Vagina (tissue), 2 donors: ENCODE data around the gene NFIA.

Experiments used
- POLR2A ChIP-seq, 2 donors: fragments of 450-650 bp; IDR thresholded peaks; one replicate each; pipeline ENCODE4 v1.6.1; 2017; ENCODE audit warnings: antibody characterized with exemption in 2 of 2, mild to moderate bottlenecking in 2 of 2, moderate library complexity in 2 of 2
- POLR2AphosphoS5 ChIP-seq, 2 donors: sonication (generic); formaldehyde crosslinking; IDR thresholded peaks; one replicate each; pipeline ENCODE4 v1.9.0; 2017; ENCODE audit warnings: antibody characterized with exemption in 2 of 2, mild to moderate bottlenecking in 2 of 2, low read depth in 1 of 2; ENCODE audit not compliant: insufficient read depth in 1 of 2
- TF ChIP-seq, protein P1 (sequence below), 3 experiments: fragments of 450-650 bp in 2 of 3; fragments of 200-600 bp in 1 of 3; sonication (generic) in 1 of 3; IDR thresholded peaks; one replicate each; pipeline ENCODE4 v1.5.1; 2017 to 2019; ENCODE audit warnings: antibody characterized with exemption in 3 of 3, mild to moderate bottlenecking in 2 of 3, moderate library complexity in 2 of 3

DNA sequence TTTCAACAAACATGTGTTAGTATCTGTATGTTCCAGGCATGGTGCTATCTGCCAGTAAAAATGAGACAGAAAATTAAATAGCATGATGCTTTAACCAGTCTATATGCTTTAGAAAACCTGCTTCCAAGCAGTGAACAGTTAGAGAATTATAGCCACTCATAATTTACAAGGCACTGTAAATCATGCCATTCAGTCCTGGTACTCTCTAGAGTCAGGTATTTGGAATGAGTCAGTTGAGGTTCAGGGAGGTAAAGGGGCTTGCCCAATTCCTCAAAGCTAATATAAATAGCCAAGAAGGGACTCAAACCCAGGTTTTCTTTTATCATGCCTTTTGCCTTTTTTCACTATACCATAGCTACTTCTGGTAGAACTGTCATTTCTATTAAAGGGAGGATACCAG, 184.4 kb downstream of the NFIA start:
- TF ChIP-seq, protein P1, sequence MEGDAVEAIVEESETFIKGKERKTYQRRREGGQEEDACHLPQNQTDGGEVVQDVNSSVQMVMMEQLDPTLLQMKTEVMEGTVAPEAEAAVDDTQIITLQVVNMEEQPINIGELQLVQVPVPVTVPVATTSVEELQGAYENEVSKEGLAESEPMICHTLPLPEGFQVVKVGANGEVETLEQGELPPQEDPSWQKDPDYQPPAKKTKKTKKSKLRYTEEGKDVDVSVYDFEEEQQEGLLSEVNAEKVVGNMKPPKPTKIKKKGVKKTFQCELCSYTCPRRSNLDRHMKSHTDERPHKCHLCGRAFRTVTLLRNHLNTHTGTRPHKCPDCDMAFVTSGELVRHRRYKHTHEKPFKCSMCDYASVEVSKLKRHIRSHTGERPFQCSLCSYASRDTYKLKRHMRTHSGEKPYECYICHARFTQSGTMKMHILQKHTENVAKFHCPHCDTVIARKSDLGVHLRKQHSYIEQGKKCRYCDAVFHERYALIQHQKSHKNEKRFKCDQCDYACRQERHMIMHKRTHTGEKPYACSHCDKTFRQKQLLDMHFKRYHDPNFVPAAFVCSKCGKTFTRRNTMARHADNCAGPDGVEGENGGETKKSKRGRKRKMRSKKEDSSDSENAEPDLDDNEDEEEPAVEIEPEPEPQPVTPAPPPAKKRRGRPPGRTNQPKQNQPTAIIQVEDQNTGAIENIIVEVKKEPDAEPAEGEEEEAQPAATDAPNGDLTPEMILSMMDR (IDR thresholded peaks at IDR 0.05): no peak
- no peak for TF ChIP-seq POLR2A (IDR thresholded peaks at IDR 0.05)
- TF ChIP-seq POLR2AphosphoS5 (IDR thresholded peaks at IDR 0.05; ENCODE audit: insufficient read depth in 1 of 2, low read depth in 1 of 2): no peak
